ENCODE measurements around the gene STYXL1.

Gene STYXL1

DNA sequence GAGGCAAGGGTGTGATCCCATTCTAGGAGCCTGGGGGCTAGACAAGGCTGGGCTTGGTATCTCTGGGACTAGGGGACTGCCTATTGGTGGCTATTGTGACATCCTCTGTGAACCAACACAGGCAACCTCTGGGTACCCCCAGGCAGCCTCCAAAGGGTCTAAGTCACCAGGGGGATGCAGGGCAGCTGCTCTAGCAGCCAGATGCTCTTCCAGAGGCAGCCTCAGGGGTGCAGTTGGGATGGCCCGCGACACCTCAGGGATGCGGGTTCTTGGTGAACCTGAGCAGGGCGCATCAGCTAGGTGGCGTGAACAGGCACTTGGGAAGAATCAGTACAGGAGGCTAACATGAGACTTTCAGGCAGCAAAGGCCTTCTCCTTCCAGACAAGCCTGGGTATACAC lies 51.8 kb downstream of the STYXL1 start:
- H3K9ac ChIP-seq (ENCODE audit: low read depth, low read length), result no peak overlapping the region
- H3K4me1 ChIP-seq (ENCODE audit: insufficient read depth, low read length), result peaks cover 3% of the 10 kb centered on the region; the same call in 1 of the 2 replicates
- H3K27me3 ChIP-seq (ENCODE audit: insufficient read depth, low read length), result no peaks in the 10 kb centered on the region
- H3K4me3 ChIP-seq (ENCODE audit: low read length), result no peak overlapping the region
- H3K9me3 ChIP-seq (ENCODE audit: insufficient read depth, low read depth, low read length), result no peaks in the 10 kb centered on the region
- H3K27ac ChIP-seq (ENCODE audit: low read length), result no peak overlapping the region
- peaks cover 11% of the 10 kb centered on the region for H3K36me3 ChIP-seq (ENCODE audit: insufficient read depth, low read depth, low read length)

DNA sequence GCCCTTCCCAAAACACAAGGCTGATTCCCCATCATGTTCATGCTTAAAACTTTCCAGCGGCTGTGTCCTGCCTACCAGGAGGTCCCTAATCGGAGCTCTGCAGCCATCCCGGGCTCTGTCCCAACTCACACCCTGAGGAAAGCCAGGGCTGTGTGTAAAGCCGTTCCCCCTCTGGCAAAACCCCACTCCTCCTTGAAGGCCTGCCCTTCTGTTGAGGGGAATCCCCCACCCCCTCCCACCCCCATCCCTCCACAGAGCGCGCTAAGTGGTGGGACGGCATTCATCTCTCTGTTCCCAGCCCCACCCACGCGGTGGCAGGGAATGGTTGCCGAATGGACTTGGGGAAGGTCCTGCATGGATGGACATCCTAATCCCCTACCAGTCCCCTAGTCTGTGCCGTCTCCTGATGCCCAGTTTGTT lies 52.7 kb downstream of the STYXL1 start:
- H3K9ac ChIP-seq (ENCODE audit: low read depth, low read length), result peak overlapping the region; percentile 64; the same call in 1 of the 2 replicates
- H3K27me3 ChIP-seq (ENCODE audit: insufficient read depth, low read length), result no peaks in the 10 kb centered on the region
- H3K27ac ChIP-seq (ENCODE audit: low read length), result no peak overlapping the region
- H3K36me3 ChIP-seq (ENCODE audit: insufficient read depth, low read depth, low read length), result peaks cover 7% of the 10 kb centered on the region; the same call in 1 of the 2 replicates
- H3K4me1 ChIP-seq (ENCODE audit: insufficient read depth, low read length), result peaks cover 3% of the 10 kb centered on the region; the same call in 1 of the 2 replicates
- peak overlapping the region; percentile 80; the same call in 1 of the 2 replicates for H3K4me3 ChIP-seq (ENCODE audit: low read length)
- no peaks in the 10 kb centered on the region for H3K9me3 ChIP-seq (ENCODE audit: insufficient read depth, low read depth, low read length)

GRCh38 chr7:75994388-75995051 lies 53.3 kb downstream of the STYXL1 start, which contains the start of gene TMEM120A:
Gene TMEM120A (minus strand): TSS chr7:75994595. CDS start chr7:75994570, 25 bp downstream.
- H3K4me1 ChIP-seq (ENCODE audit: insufficient read depth, low read length), result peaks cover 3% of the 10 kb centered on the region; the same call in 1 of the 2 replicates
- H3K27ac ChIP-seq (ENCODE audit: low read length), result no peak within 1 kb of the TSS
- H3K27me3 ChIP-seq (ENCODE audit: insufficient read depth, low read length), result no peaks in the 10 kb centered on the region
- peak within 1 kb of the TSS; percentile 64; the same call in 1 of the 2 replicates for H3K9ac ChIP-seq (ENCODE audit: low read depth, low read length)
- H3K4me3 ChIP-seq (ENCODE audit: low read length), result peak within 1 kb of the TSS; percentile 80
- H3K36me3 ChIP-seq (ENCODE audit: insufficient read depth, low read depth, low read length), result peaks cover 7% of the 10 kb centered on the region; the same call in 1 of the 2 replicates
- no peaks in the 10 kb centered on the region for H3K9me3 ChIP-seq (ENCODE audit: insufficient read depth, low read depth, low read length)

DNA sequence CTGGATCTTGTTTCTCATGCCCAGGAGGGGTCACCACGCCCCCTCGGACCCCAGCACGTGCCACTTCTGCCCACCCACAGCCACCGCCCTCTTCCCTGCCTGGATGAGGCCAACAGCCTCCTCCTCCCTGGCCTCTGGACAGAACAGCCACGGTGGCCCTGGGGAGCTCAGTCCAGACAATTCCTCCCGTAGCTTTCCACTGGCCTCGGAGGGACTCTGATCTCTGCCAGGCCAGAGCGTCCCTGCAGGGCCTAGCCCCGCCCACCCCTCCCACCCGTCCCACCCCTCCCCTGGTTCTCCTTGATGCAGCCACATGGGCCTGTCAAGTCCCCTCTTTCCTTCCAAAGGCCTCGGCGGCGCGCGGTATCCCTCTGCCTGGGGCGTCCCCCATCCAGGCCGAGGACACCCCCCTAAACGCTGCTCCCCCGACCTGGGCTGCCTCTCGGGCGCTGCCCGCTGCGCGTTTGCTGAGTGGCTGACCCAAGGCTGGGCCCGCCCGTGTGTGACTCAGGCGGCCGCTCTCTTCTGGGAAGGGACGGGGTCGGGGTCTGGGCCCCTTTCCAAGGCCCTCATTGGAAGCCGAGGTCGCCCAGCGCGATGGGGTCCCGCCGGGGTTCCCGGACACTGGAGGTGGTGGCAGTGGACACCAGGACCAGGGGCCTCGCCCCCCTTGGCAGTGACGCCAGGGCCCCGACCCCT lies 54.0 kb downstream of the STYXL1 start:
- Histone ChIP-seq H3K9me3 (ENCODE audit: insufficient read depth, low read depth, low read length) (no peaks in the 10 kb centered on the region), H3K9ac (ENCODE audit: low read depth, low read length) (peak overlapping the region; percentile 51; the same call in 1 of the 2 replicates), H3K27ac (ENCODE audit: low read length) (no peak overlapping the region), H3K4me3 (ENCODE audit: low read length) (peak overlapping the region; percentile 80), H3K36me3 (ENCODE audit: insufficient read depth, low read depth, low read length) (peaks cover 7% of the 10 kb centered on the region; the same call in 1 of the 2 replicates), H3K4me1 (ENCODE audit: insufficient read depth, low read length) (peaks cover 3% of the 10 kb centered on the region; the same call in 1 of the 2 replicates), H3K27me3 (ENCODE audit: insufficient read depth, low read length) (no peaks in the 10 kb centered on the region)

DNA sequence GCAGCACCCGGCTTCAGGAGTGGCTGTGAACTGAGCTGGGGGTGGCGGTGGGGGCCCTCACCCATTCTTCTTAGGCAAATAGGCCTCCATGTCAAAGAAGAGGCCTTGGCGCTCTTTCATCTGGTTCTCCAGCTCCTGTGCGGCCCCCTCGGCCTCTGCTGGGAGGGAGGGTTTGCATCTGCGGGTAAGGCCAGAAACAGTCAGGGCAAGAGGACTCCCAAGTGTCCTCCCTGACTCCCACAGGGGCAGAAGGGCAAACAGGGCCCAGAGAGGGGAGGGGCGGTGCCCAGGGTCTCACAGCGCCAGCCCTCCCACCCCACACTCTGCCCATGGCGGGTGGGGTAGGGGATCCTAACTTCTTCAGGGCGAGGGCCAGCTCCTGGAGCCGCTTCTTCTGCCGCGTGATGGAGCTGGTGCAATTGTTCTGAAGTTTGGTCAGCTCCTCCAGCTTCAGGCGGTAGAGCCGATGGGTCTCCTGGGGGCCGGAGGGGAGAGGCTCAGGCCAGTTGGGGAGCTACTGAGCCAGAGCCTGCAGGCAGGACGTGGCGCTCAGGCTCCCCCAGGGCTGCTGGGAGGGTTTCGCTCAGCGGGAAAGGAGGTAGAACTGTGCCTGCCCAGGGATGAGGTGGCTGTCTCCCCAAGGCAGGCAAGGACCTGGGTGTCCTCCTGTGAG lies 55.6 kb downstream of the STYXL1 start:
- no peaks in the 10 kb centered on the region for H3K9me3 ChIP-seq (ENCODE audit: insufficient read depth, low read depth, low read length)
- H3K4me3 ChIP-seq (ENCODE audit: low read length), result no peak overlapping the region
- H3K36me3 ChIP-seq (ENCODE audit: insufficient read depth, low read depth, low read length), result peaks cover 14% of the 10 kb centered on the region
- H3K4me1 ChIP-seq (ENCODE audit: insufficient read depth, low read length), result peaks cover 3% of the 10 kb centered on the region; the same call in 1 of the 2 replicates
- no peak overlapping the region for H3K27ac ChIP-seq (ENCODE audit: low read length)
- H3K27me3 ChIP-seq (ENCODE audit: insufficient read depth, low read length), result no peaks in the 10 kb centered on the region
- no peak overlapping the region for H3K9ac ChIP-seq (ENCODE audit: low read depth, low read length)

DNA sequence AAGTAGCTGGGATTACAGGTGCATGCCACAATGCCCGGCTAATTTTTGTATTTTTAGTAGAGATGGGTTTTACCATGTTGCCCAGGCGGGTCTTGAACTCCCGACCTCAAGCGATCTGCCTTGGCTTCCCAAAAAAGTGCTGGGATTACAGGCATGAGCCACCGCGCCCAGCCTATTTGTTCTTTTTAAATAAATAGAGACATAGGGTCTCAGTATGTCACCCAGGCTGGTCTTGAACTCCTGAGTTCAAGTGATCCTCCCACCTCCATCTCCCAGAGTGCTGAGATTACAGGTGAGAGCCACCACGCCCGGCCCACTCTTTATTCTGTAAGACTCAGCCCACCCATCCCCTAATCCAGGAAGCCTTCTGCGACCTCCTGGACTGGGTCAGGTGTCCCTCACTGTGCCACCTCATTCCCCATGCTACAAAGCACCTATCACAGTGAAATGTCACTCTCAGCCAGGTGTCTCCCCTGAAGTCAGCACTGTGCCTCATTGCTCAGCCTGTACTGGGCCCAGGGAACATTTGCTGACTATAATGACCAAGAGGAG lies 56.2 kb downstream of the STYXL1 start:
- no peak overlapping the region for H3K9ac ChIP-seq (ENCODE audit: low read depth, low read length)
- H3K9me3 ChIP-seq (ENCODE audit: insufficient read depth, low read depth, low read length), result no peaks in the 10 kb centered on the region
- H3K4me1 ChIP-seq (ENCODE audit: insufficient read depth, low read length), result peaks cover 3% of the 10 kb centered on the region; the same call in 1 of the 2 replicates
- H3K36me3 ChIP-seq (ENCODE audit: insufficient read depth, low read depth, low read length), result peaks cover 17% of the 10 kb centered on the region
- no peak overlapping the region for H3K4me3 ChIP-seq (ENCODE audit: low read length)
- H3K27ac ChIP-seq (ENCODE audit: low read length), result no peak overlapping the region
- no peaks in the 10 kb centered on the region for H3K27me3 ChIP-seq (ENCODE audit: insufficient read depth, low read length)

DNA sequence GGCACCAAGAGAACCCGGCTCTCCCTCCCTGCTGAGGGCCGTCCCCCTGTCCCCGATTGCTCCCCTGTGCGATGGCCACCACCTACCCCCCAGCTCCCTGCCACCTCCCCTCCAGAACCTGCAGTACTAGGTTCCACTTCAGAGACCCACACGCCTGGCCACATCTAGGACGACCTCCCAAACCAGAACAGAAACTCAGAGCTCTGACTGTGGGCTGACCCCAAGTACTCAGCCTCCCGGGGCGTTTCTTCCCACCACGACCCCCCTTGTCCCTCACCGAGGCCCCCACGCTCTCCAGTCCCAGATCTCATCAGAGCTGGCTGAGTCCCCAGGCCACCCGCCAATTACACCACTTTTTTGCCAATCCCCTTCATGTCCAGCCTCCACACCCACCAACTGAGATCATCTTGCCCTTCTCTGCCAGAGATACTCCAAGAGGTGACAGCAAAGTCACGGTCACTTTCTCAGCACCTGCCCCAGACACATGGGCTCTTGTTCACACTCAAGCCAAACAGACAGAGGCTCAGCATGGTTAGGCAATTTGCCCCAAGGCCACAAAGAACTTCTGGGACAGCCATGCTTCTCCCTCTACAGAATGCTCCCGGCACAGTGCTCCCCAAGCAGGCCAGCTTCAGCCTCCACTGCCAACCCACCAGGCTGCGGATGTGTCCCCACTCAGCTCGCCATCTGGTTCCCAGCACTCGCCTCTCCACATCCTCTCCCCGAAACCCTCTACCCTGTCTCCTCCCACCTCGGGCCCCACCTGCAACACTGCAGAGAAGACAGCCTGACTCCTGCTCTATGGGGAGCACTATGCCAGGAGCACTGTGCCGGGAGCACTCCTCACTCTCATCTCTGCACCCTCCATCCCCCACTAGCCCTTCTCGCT lies 58.1 kb downstream of the STYXL1 start:
- no peak overlapping the region for H3K4me3 ChIP-seq (ENCODE audit: low read length)
- peaks cover 32% of the 10 kb centered on the region for H3K36me3 ChIP-seq (ENCODE audit: insufficient read depth, low read depth, low read length)
- H3K4me1 ChIP-seq (ENCODE audit: insufficient read depth, low read length), result peaks cover under 1% of the 10 kb centered on the region; the same call in 1 of the 2 replicates
- no peak overlapping the region for H3K9ac ChIP-seq (ENCODE audit: low read depth, low read length)
- no peak overlapping the region for H3K27ac ChIP-seq (ENCODE audit: low read length)
- no peaks in the 10 kb centered on the region for H3K27me3 ChIP-seq (ENCODE audit: insufficient read depth, low read length)
- no peaks in the 10 kb centered on the region for H3K9me3 ChIP-seq (ENCODE audit: insufficient read depth, low read depth, low read length)

DNA sequence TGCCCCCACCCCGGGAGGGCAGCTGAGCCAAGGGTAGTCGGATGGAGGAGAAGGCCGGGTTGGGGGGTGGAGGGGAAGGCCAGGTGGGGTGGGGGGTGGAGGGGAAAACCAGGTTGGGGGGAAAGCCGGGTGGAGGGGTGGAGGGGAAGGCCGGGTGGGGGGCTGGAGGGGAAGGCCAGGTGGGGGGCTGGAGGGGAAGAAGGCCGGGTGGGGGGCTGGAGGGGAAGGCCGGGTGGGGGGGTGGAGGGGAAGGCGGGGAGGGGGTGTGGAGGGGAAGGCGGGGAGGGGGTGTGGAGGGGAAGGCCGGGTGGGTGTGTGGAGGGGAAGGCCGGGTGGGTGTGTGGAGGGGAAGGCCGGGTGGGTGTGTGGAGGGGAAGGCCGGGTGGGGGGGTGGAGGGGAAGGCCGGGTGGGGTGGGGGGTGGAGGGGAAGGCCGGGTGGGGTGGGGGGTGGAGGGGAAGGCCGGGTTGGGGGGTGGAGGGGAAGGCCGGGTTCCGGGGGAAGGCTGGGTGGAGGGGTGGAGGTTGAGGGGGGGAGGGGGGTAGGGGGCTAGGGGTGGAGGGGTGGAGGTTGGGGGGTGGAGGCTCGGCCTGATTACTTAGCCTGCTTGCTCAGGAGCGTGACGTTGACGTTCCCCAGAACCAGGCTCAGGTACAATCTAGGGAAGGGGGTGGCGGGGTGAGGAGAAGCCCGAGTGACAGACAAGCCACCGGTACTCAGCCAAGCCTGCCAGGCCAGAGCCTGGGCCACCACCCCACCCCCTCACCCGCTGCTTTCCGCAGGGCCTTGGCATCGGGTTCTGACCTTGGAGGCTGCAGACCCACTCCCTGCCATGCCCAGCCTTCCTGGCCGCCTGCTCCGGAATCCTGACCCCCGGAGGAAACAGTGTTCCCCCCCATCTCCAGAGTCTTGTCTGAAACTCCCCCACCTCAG lies 59.0 kb downstream of the STYXL1 start:
- no peaks in the 10 kb centered on the region for H3K27me3 ChIP-seq (ENCODE audit: insufficient read depth, low read length)
- no peak overlapping the region for H3K27ac ChIP-seq (ENCODE audit: low read length)
- H3K9ac ChIP-seq (ENCODE audit: low read depth, low read length), result no peak overlapping the region
- H3K9me3 ChIP-seq (ENCODE audit: insufficient read depth, low read depth, low read length), result no peaks in the 10 kb centered on the region
- H3K36me3 ChIP-seq (ENCODE audit: insufficient read depth, low read depth, low read length), result peaks cover 41% of the 10 kb centered on the region
- no peaks in the 10 kb centered on the region for H3K4me1 ChIP-seq (ENCODE audit: insufficient read depth, low read length)
- no peak overlapping the region for H3K4me3 ChIP-seq (ENCODE audit: low read length)

DNA sequence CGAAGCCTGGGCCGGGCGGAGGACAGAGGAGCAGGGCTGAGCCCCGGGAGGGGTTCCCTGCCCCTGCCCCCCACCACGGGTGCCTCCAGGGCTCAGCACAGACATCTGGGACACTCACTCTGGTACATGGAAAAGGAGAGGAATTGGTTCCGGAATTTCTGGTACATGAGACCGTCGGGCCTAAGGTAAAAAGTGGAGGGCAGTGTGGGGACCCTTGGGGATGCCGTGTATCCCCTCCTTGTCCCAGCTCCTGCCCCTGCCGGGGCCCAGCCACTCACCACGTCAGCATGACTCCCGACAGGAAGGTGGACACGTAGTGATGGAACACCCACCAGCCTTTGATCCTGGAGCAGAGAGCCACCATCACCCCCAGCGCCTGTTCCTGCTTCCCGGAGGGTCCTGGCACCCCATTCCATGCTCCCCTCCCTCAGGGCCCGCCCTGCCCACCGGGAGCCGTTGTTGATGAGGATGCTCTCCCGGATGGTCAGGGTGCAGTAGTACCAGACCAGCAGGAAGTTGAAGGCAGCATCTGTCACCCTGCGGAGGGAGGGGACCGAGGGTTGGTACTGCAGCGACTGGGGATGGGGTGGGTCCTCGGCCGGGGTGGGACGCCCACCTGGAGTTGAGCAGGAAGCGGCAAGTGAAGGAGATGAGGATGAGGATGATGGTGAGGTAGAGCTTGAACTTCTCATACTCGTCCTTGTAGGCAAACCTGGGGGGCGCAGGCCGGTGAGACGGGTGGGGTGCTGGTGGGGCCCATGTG lies 59.8 kb downstream of the STYXL1 start:
- H3K9me3 ChIP-seq (ENCODE audit: insufficient read depth, low read depth, low read length), result no peaks in the 10 kb centered on the region
- no peak overlapping the region for H3K9ac ChIP-seq (ENCODE audit: low read depth, low read length)
- no peaks in the 10 kb centered on the region for H3K27me3 ChIP-seq (ENCODE audit: insufficient read depth, low read length)
- H3K4me3 ChIP-seq (ENCODE audit: low read length), result no peak overlapping the region
- peaks cover 49% of the 10 kb centered on the region for H3K36me3 ChIP-seq (ENCODE audit: insufficient read depth, low read depth, low read length)
- H3K4me1 ChIP-seq (ENCODE audit: insufficient read depth, low read length), result no peaks in the 10 kb centered on the region
- H3K27ac ChIP-seq (ENCODE audit: low read length), result no peak overlapping the region

Measured in iPS-20b (cell line).